ENCODE results near the gene KCNK4. TPM values are rescaled to one million over a fixed set of nuclear protein-coding genes. Genes with fewer than 3 reads are reported as not detected.

The KCNK4 gene
- polyA plus RNA-seq, 2 of the 4 experiments (the other 2 are of a cell fraction): 0.12 TPM; not detected in 1

- peak; percentile 93 to 97 for DNase-seq (ENCODE audit: low read depth in 1 of 2, low spot score in 1 of 2)
- H3K4me2 ChIP-seq: peak within 1 kb of the TSS; percentile 86
- H3K27ac ChIP-seq: peak within 1 kb of the TSS; percentile 93 to 98
- H3K4me3 ChIP-seq: peak within 1 kb of the TSS; percentile 63
- WGBS (ENCODE audit: missing lambda C conversion rate): 5% methylated on average over 17 of the region's 44 CpGs
- FAIRE-seq: peak; percentile 39
- no peaks in the 10 kb centered on the region for H3K9me3 ChIP-seq
- CTCF ChIA-PET: interaction anchor here (1.0 to 20.5 kb wide), 6 partner anchors 10 to 41 kb away, joined by 3 to 448 read pairs (median 5); partner anchors contain the start of genes CATSPERZ, ESRRA, PLCB3 and PPP1R14B
- POLR2A ChIA-PET: interaction anchor here (0.7 to 5.8 kb wide), 6 partner anchors 8 to 42 kb away, joined by 3 to 49 read pairs (median 8); partner anchors contain the start of genes ESRRA, FKBP2, PRDX5 and TRMT112
- TF ChIP-seq BCL3 (IDR thresholded peaks at IDR 0.05) (peak; percentile 75; the same call in 2 of the 3 replicates), POLR2A (IDR thresholded peaks at IDR 0.05; ENCODE audit: low read length) (peak; percentile 27), ZSCAN20 (CRISPR knock-in tag; IDR thresholded peaks at IDR 0.05) (no peak), JUNB (IDR thresholded peaks at IDR 0.05) (no peak), JUN (IDR thresholded peaks at IDR 0.05) (peak in 1 of 2 experiments; percentile 4; a peak in 1 of 5 replicates), PHF8 (IDR thresholded peaks at IDR 0.05; ENCODE audit: borderline replicate concordance, low read depth) (peak; percentile 44; the same call in 1 of the 2 replicates), PBX3 (IDR thresholded peaks at IDR 0.05) (peak; percentile 75; the same call in 1 of the 2 replicates)
- TF ChIP-seq, protein P1, sequence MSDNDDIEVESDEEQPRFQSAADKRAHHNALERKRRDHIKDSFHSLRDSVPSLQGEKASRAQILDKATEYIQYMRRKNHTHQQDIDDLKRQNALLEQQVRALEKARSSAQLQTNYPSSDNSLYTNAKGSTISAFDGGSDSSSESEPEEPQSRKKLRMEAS (IDR thresholded peaks at IDR 0.05): peak; percentile 56; the same call in 1 of the 2 replicates
- peaks cover 17% of the 10 kb centered on the region; the same call in 1 of the 3 replicates for H3K4me1 ChIP-seq
- ATAC-seq: peak; percentile 82 to 93
Observed at GRCh38 chr11:64284048-64284961, 6.8 kb upstream of the KCNK4 start, which contains the start of gene BAD. TSS of gene BAD (minus strand) at chr11:64284665. CDS start at chr11:64284368, 297 bp downstream.

DNA sequence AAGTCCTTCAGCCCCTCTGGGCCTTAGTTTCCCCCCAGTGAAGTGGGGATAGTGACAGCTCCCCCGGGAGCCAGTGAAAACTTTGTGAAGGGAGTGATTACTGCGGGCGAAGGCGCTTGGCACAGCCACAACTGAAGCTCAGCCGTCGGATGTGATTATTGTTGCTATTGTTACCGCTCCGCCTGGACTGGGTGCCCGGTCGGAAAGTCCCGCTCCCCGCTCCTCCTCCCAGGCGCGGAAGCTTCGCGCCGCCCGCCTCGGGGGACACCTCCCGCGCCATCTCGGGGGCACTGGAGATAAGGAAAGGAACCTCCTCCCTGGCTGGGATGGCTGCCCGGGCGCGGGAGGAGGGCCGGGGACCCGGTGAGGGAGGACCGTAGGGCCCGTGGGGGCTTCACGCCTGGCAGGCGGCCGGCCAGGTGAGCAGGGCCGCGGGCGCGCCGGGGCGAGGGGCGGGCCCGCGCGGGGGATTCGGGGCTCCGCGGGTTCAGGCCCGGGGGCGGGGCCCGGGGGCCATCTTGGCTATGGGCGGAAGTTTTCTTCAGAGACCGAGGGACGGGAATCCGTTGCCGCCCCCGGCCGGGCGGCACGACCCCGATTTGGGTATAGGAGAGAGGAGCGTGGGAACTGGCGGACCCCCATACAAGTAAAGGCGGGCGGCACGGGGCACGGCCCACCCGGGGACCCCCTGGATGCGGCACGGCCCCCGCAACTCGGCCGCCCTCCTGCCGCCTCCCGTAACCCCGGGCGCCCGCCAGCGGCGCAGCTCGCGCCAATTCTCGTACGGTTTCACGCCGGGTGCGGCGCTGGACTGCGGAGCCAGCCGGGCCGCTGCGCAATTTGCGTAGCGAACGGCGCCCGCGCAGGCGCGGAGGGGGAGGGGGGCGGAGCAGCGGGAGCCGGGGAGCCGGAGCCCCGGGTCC, 5.9 kb upstream of the KCNK4 start, which contains the start of gene GPR137:
Gene GPR137, plus strand, starts transcription at position 887 of the 923 bp plus-strand sequence. CDS start 677 bp downstream, outside the sequence.
- ChIA-PET POLR2A (interaction anchor here (0.6 to 5.8 kb wide), 9 partner anchors 9 to 100 kb away, joined by 3 to 49 read pairs (median 6); partner anchors contain the start of genes ESRRA, FKBP2, PRDX5 and STIP1), CTCF (interaction anchor here (1.3 to 20.5 kb wide), 6 partner anchors 14 to 42 kb away, joined by 3 to 448 read pairs (median 5); partner anchors contain the start of genes CATSPERZ, ESRRA, PLCB3 and PPP1R14B)
- 13% methylated on average over 8 of the region's 102 CpGs for WGBS (ENCODE audit: missing lambda C conversion rate)
- DNase-seq (ENCODE audit: low read depth in 1 of 2, low spot score in 1 of 2) (peak; percentile 75 to 79), ATAC-seq (peak; percentile 65 to 68), FAIRE-seq (no peak)
- Histone ChIP-seq H3K4me3 (peak within 1 kb of the TSS; percentile 63), H3K4me2 (peak within 1 kb of the TSS; percentile 86), H3K4me1 (peaks cover 17% of the 10 kb centered on the region; the same call in 1 of the 3 replicates), H3K9me3 (no peaks in the 10 kb centered on the region), H3K27ac (peak within 1 kb of the TSS; percentile 93 to 98)
- TF ChIP-seq ZSCAN20 (CRISPR knock-in tag; IDR thresholded peaks at IDR 0.05) (no peak), KDM5A (IDR thresholded peaks at IDR 0.05) (no peak), FOSB (CRISPR knock-in tag; IDR thresholded peaks at IDR 0.05) (no peak), EP300 (IDR thresholded peaks at IDR 0.05) (no peak), JUN (IDR thresholded peaks at IDR 0.05) (peak in 1 of 2 experiments; percentile 64; a peak in 3 of 5 replicates), HOXB5 (CRISPR knock-in tag; IDR thresholded peaks at IDR 0.05) (0 out of 2 replicates have a peak, but pooled peaks have one; percentile 20), HOXB13 (CRISPR knock-in tag; IDR thresholded peaks at IDR 0.05; ENCODE audit: low read depth) (no peak), FOXS1 (CRISPR knock-in tag; IDR thresholded peaks at IDR 0.05) (no peak), TP53 (CRISPR knock-in tag; IDR thresholded peaks at IDR 0.05) (no peak), MAZ (IDR thresholded peaks at IDR 0.05; ENCODE audit: borderline replicate concordance, low read depth, low read length) (no peak), REST (IDR thresholded peaks at IDR 0.05) (0 out of 2 replicates have a peak, but pooled peaks have one; percentile 21), HEYL (CRISPR knock-in tag; IDR thresholded peaks at IDR 0.05) (no peak), HDAC2 (IDR thresholded peaks at IDR 0.05) (no peak), HMGXB4 (CRISPR knock-in tag; IDR thresholded peaks at IDR 0.05; ENCODE audit: borderline replicate concordance) (no peak), ESRRA (IDR thresholded peaks at IDR 0.05; ENCODE audit: borderline replicate concordance, low read length) (peak; percentile 65; the same call in 1 of the 2 replicates), CBX8 (IDR thresholded peaks at IDR 0.05) (no peak), POLR2A (IDR thresholded peaks at IDR 0.05; ENCODE audit: low read length) (peak; percentile 38), HOXA7 (CRISPR knock-in tag; IDR thresholded peaks at IDR 0.05) (no peak)
- TF ChIP-seq, protein P1 (IDR thresholded peaks at IDR 0.05): peak; percentile 50

Measured in A549 (cell line).